Adrenal gland (tissue), 12 donors: ENCODE results near the gene WLS. TPM values are rescaled to one million over a fixed set of nuclear protein-coding genes. Genes with fewer than 3 reads are reported as not detected.

Experiments used
- DNase-seq, 7 donors: peaks; one replicate each; pipeline ENCODE4 v3.0.0-alpha.2; 2019 to 2020
- H3K27ac ChIP-seq, 5 donors: fragments of 200-600 bp; sonication (generic) in 4 of 5; 1 replicate in 3 of 5; 2 replicates in 2 of 5; pipeline versions ENCODE4 v1.5.1 to v1.8.0; 2016 to 2020; ENCODE audit warnings: mild to moderate bottlenecking in 1 of 5
- H3K27me3 ChIP-seq: fragments of 200-600 bp; 2 replicates; pipeline ENCODE4 v1.8.0; 2021
- H3K36me3 ChIP-seq, 2 donors: fragments of 200-600 bp; replicated peaks in 1 of 2; 1 replicate in 1 of 2; 2 replicates in 1 of 2; pipeline versions ENCODE4 v1.5.1 to v1.8.0; 2018 to 2022
- H3K4me1 ChIP-seq, 2 donors: fragments of 200-600 bp; replicated peaks in 1 of 2; 1 replicate in 1 of 2; 2 replicates in 1 of 2; pipeline versions ENCODE4 v1.5.1 to v1.8.0; 2018 to 2021
- H3K4me3 ChIP-seq, 4 donors: fragments of 200-600 bp; sonication (generic) in 3 of 4; one replicate each; pipeline ENCODE4 v1.5.1; 2016 to 2018
- H3K9me3 ChIP-seq, 3 donors: fragments of 200-600 bp; sonication (generic) in 1 of 3; replicated peaks in 1 of 3; 1 replicate in 2 of 3; 2 replicates in 1 of 3; pipeline versions ENCODE4 v1.5.1 to v1.8.0; 2016 to 2021
- CTCF ChIP-seq, 6 experiments: fragments of 450-650 bp in 4 of 6; fragments of 200-600 bp in 2 of 6; sonication (generic) in 1 of 6; IDR thresholded peaks; 1 replicate in 5 of 6; 2 replicates in 1 of 6; pipeline versions ENCODE4 v1.5.1 to v1.8.0; 2016 to 2021; ENCODE audit warnings: antibody characterized with exemption in 6 of 6, mild to moderate bottlenecking in 2 of 6, moderate library complexity in 1 of 6
- POLR2A ChIP-seq, 2 donors: fragments of 450-650 bp; IDR thresholded peaks; one replicate each; pipeline ENCODE4 v1.6.1; 2017; ENCODE audit warnings: antibody characterized with exemption in 2 of 2, mild to moderate bottlenecking in 2 of 2, moderate library complexity in 1 of 2
- WGBS, 4 donors: extraction: QIAGEN DNeasy Blood & Tissue Kit in 2 of 4; methylation state at CpG; one replicate each; pipeline versions ENCODE4 v1.1.5 to v1.1.7; 2013 to 2017; 5-methylcytosine and 5-hydroxymethylcytosine counted together
- intact Hi-C, 2 donors: fragments of 100-400 bp; cut with DNase I; formaldehyde crosslinking; loops; one replicate each; pipeline versions ENCODE4 v1.14.1 to v1.15.0; 2022 to 2023
- polyA plus RNA-seq, 3 donors: library from polyadenylated mRNA; stranded (reverse); fragments of 200-250 nt in 2 of 3; fragments of 350-450 nt in 1 of 3; fragmentation: Illumina TruSeq in 1 of 3; extraction: RNeasy Lipid Tissue Mini Kit (QIAGEN cat#74804) in 1 of 3; gene quantifications; one replicate each; pipeline ENCODE4 v1.2.3, GENCODE V29; 2013 to 2014
- total RNA-seq, 9 donors: library from RNA; depleted of rRNA in 4 of 9; stranded (reverse); fragments of >200 nt in 4 of 9; fragments of 120-200 nt in 1 of 9; fragmentation: NEBNext Ultra II Directional in 1 of 9; extraction: Animal tissue kit (Norgen Biotek cat#: 25700) in 1 of 9; gene quantifications; one replicate each; pipeline versions ENCODE4 v1.1.0 to v1.2.4, GENCODE V29; 2013 to 2023
- donor health status: healthy with polysubstance abuse.
- donor health status: Bipolar disorder and iron deficiency.
- donor health status: DM: yes; HTN: yes; CAD: no.
- donor health status: DM: no; HTN: no; CAD: no.
- donor health status: DM: no; HTN: no; CAD: no.
- donor health status: DM: yes; HTN: yes; CAD: no.

Gene WLS
- total and polyA plus RNA-seq, 12 donors = 28.7 to 114 (median 59.5) TPM

GRCh38 chr1:68101829-68102228 lies 130.5 kb downstream of the WLS start:
- 93 to 97% (median 95%) methylated on average over 4 of the region's 4 CpGs for WGBS, 4 donors
- H3K4me1 ChIP-seq = no peaks in the 10 kb centered on the region
- TF ChIP-seq POLR2A (IDR thresholded peaks at IDR 0.05) (no peak), CTCF (IDR thresholded peaks at IDR 0.05) (no peak)
- no peaks in the 10 kb centered on the region for H3K27me3 ChIP-seq
- no peak for DNase-seq
- no peaks in the 10 kb centered on the region for H3K36me3 ChIP-seq
- intact Hi-C loops = no loop called here
- H3K4me3 ChIP-seq = no peak overlapping the region
- no peaks in the 10 kb centered on the region for H3K9me3 ChIP-seq
- H3K27ac ChIP-seq = no peak overlapping the region

- TF ChIP-seq POLR2A (IDR thresholded peaks at IDR 0.05) (no peak), CTCF (IDR thresholded peaks at IDR 0.05) (no peak)
- WGBS, 4 donors = 91 to 95% (median 94%) methylated on average over 2 of the region's 2 CpGs
- H3K9me3 ChIP-seq = no peaks in the 10 kb centered on the region
- no peaks in the 10 kb centered on the region for H3K27me3 ChIP-seq
- no peak overlapping the region for H3K27ac ChIP-seq
- intact Hi-C loops = no loop called here
- no peaks in the 10 kb centered on the region for H3K36me3 ChIP-seq
- no peak overlapping the region for H3K4me3 ChIP-seq
- no peak for DNase-seq
- no peaks in the 10 kb centered on the region for H3K4me1 ChIP-seq
Observed at GRCh38 chr1:68100571-68100970, 131.8 kb downstream of the WLS start.

- Histone ChIP-seq H3K27me3 (no peaks in the 10 kb centered on the region), H3K9me3 (no peaks in the 10 kb centered on the region), H3K4me3 (no peak overlapping the region), H3K4me1 (peaks cover 0 to 3% of the 10 kb centered on the region in 2 donors), H3K27ac (no peak overlapping the region), H3K36me3 (no peaks in the 10 kb centered on the region)
- TF ChIP-seq CTCF (IDR thresholded peaks at IDR 0.05) (no peak), POLR2A (IDR thresholded peaks at IDR 0.05) (no peak)
- intact Hi-C loops = no loop called here
- no peak for DNase-seq
Observed at GRCh38 chr1:68093737-68094136, 138.6 kb downstream of the WLS start.

GRCh38 chr1:68087184-68087583 lies 145.1 kb downstream of the WLS start:
- H3K4me3 ChIP-seq = no peak overlapping the region
- WGBS, 4 donors = 76 to 93% (median 92%) methylated on average over 4 of the region's 4 CpGs
- no peak overlapping the region for H3K27ac ChIP-seq
- no peaks in the 10 kb centered on the region for H3K27me3 ChIP-seq
- intact Hi-C loops = no loop called here
- H3K36me3 ChIP-seq = no peaks in the 10 kb centered on the region
- no peaks in the 10 kb centered on the region for H3K4me1 ChIP-seq
- TF ChIP-seq POLR2A (IDR thresholded peaks at IDR 0.05) = no peak
- TF ChIP-seq CTCF (IDR thresholded peaks at IDR 0.05) = no peak
- DNase-seq = no peak
- no peaks in the 10 kb centered on the region for H3K9me3 ChIP-seq
